ENCODE measurements around the gene ACTL8. TPM values are rescaled to one million over a fixed set of nuclear protein-coding genes. Genes with fewer than 3 reads are reported as not detected.
"Not testable (repeated sequence)": the region's sequence is repeated elsewhere in the genome, so short reads cannot be mapped to it uniquely, and the experiment has no call there.

ACTL8 gene
- total RNA-seq, 6 experiments from 2014 or later, result 0.12 to 0.14 TPM; not detected in 4

GRCh38 chr1:17743008-17743647 lies 12.0 kb upstream of the ACTL8 start:
- Mint-ChIP-seq H3K27me3 (ENCODE audit: insufficient read depth) (peaks cover 27% of the 10 kb centered on the region), H3K36me3 (ENCODE audit: low read depth) (no peaks in the 10 kb centered on the region), H3K27ac (no peak overlapping the region), H3K4me3 (no peak overlapping the region), H3K4me1 (ENCODE audit: low read depth) (peaks cover 14% of the 10 kb centered on the region), H3K9me3 (no peaks in the 10 kb centered on the region)
- no peak for TF ChIP-seq CTCF (IDR thresholded peaks at IDR 0.05)
- DNase-seq, result no peak

GRCh38 chr1:17743925-17744324 lies 11.2 kb upstream of the ACTL8 start:
- H3K27me3 Mint-ChIP-seq (ENCODE audit: insufficient read depth), result peaks cover 24% of the 10 kb centered on the region

GRCh38 chr1:17744666-17745478 lies 10.3 kb upstream of the ACTL8 start:
- no peaks in the 10 kb centered on the region for H3K9me3 Mint-ChIP-seq
- TF ChIP-seq CTCF (IDR thresholded peaks at IDR 0.05), result no peak
- DNase-seq, result no peak
- no peaks in the 10 kb centered on the region for H3K36me3 Mint-ChIP-seq (ENCODE audit: low read depth)
- no peak overlapping the region for H3K27ac Mint-ChIP-seq
- H3K4me1 Mint-ChIP-seq (ENCODE audit: low read depth), result peaks cover 14% of the 10 kb centered on the region
- peaks cover 20% of the 10 kb centered on the region for H3K27me3 Mint-ChIP-seq (ENCODE audit: insufficient read depth)
- H3K4me3 Mint-ChIP-seq, result no peak overlapping the region

More at GRCh38 chr1:17743925-17744324, 11.2 kb upstream of the ACTL8 start:
- no peak for TF ChIP-seq CTCF (IDR thresholded peaks at IDR 0.05)
- no peak for DNase-seq
- H3K4me3 Mint-ChIP-seq, result no peak overlapping the region
- H3K27ac Mint-ChIP-seq, result no peak overlapping the region
- peaks cover 14% of the 10 kb centered on the region for H3K4me1 Mint-ChIP-seq (ENCODE audit: low read depth)
- H3K9me3 Mint-ChIP-seq, result no peaks in the 10 kb centered on the region
- H3K36me3 Mint-ChIP-seq (ENCODE audit: low read depth), result no peaks in the 10 kb centered on the region

- Mint-ChIP-seq H3K9me3 (no peaks in the 10 kb centered on the region), H3K4me1 (ENCODE audit: low read depth) (peaks cover 14% of the 10 kb centered on the region), H3K36me3 (ENCODE audit: low read depth) (no peaks in the 10 kb centered on the region), H3K27me3 (ENCODE audit: insufficient read depth) (peaks cover 18% of the 10 kb centered on the region), H3K4me3 (no peak overlapping the region), H3K27ac (no peak overlapping the region)
- no peak for DNase-seq
- TF ChIP-seq CTCF (IDR thresholded peaks at IDR 0.05), result no peak
These were observed 9.6 kb upstream of the ACTL8 start for GRCh38 chr1:17745479-17745955.

- Mint-ChIP-seq H3K4me1 (ENCODE audit: low read depth) (peaks cover 14% of the 10 kb centered on the region), H3K27me3 (ENCODE audit: insufficient read depth) (peaks cover 15% of the 10 kb centered on the region; the same call in 1 of the 2 replicates)
- H3K36me3 Mint-ChIP-seq (ENCODE audit: low read depth); H3K27ac Mint-ChIP-seq; H3K9me3 Mint-ChIP-seq; H3K4me3 Mint-ChIP-seq; DNase-seq: not testable (repeated sequence)
These were observed 8.9 kb upstream of the ACTL8 start for GRCh38 chr1:17746281-17746680.

- no peak overlapping the region for H3K27ac Mint-ChIP-seq
- no peak for TF ChIP-seq CTCF (IDR thresholded peaks at IDR 0.05)
These were observed 8.2 kb upstream of the ACTL8 start for GRCh38 chr1:17746920-17747319.

More at GRCh38 chr1:17746920-17747319, 8.2 kb upstream of the ACTL8 start:
- H3K4me3 Mint-ChIP-seq, result no peak overlapping the region
- no peak for DNase-seq
- peaks cover 12% of the 10 kb centered on the region; the same call in 1 of the 2 replicates for H3K27me3 Mint-ChIP-seq (ENCODE audit: insufficient read depth)
- H3K4me1 Mint-ChIP-seq (ENCODE audit: low read depth), result peaks cover 14% of the 10 kb centered on the region
- H3K36me3 Mint-ChIP-seq (ENCODE audit: low read depth), result no peaks in the 10 kb centered on the region
- no peaks in the 10 kb centered on the region for H3K9me3 Mint-ChIP-seq

Data from HFFc6 (cell line).